Stimulated activated CD4-positive, alpha-beta T cell treated with anti-CD3 and anti-CD28 coated beads, Interleukin-12 subunit alpha, Interleukin-12 subunit beta, amount 100 ng/mL, for 48 hours (primary cell): ENCODE measurements around the gene FGFBP3.

ENCODE experiments used
- DNase-seq, 3 donors: peaks; one replicate each; pipeline ENCODE4 v3.0.0-alpha.2; 2020; ENCODE audit warnings: low read depth in 2 of 3, low spot score in 1 of 3

FGFBP3 gene

DNA sequence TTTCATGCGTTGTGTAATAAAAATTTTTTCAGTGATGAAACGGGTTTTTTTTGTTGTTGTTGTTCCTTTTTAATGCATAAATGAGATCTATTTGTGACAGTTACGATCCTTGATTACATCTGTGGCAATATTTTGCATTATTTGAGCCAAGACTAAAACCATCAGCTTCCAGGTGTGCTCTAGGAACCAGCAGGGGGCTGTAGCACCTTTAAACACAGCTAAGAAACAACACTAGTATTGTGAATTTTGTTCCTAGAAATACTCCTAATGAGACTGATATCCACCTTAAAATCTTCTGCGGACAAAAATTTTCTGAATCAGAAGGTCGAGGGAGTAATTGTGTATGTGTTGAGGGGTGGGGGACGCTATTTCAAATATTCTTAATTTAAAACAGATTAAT lies 52.6 kb downstream of the FGFBP3 start:
- no peak for DNase-seq
